ENCODE measurements around the gene RNF213.
"Not testable (repeated sequence)": the region's sequence is repeated elsewhere in the genome, so short reads cannot be mapped to it uniquely, and the experiment has no call there.

Gene RNF213

GRCh38 chr17:80267391-80267790, 6.7 kb downstream of the RNF213 start:
- DNase-seq (ENCODE audit: low read depth in 3 of 3): no peak

- no peak for DNase-seq (ENCODE audit: low read depth in 3 of 3)
Observed at GRCh38 chr17:80268427-80268826, 7.8 kb downstream of the RNF213 start.

GRCh38 chr17:80269405-80269807, 8.8 kb downstream of the RNF213 start:
- DNase-seq (ENCODE audit: low read depth in 3 of 3): no peak

- DNase-seq (ENCODE audit: low read depth in 3 of 3): no peak
Observed at GRCh38 chr17:80270104-80270503, 9.5 kb downstream of the RNF213 start.

GRCh38 chr17:80270836-80271235, 10.2 kb downstream of the RNF213 start:
- DNase-seq (ENCODE audit: low read depth in 3 of 3): peak in 1 of 3 experiments; percentile 62

- DNase-seq (ENCODE audit: low read depth in 3 of 3): no peak
Observed at GRCh38 chr17:80272366-80272765, 11.7 kb downstream of the RNF213 start.

GRCh38 chr17:80274331-80274730, 13.7 kb downstream of the RNF213 start:
- no peak for DNase-seq (ENCODE audit: low read depth in 3 of 3)

- no peak for DNase-seq (ENCODE audit: low read depth in 3 of 3)
Observed at GRCh38 chr17:80274871-80275449, 14.3 kb downstream of the RNF213 start.

- not testable (repeated sequence) for DNase-seq (ENCODE audit: low read depth in 3 of 3)
Observed at GRCh38 chr17:80275857-80276256, 15.2 kb downstream of the RNF213 start.

GRCh38 chr17:80277751-80278671, 17.4 kb downstream of the RNF213 start:
- no peak for DNase-seq (ENCODE audit: low read depth in 3 of 3)

GRCh38 chr17:80279895-80280294, 19.2 kb downstream of the RNF213 start:
- no peak for DNase-seq (ENCODE audit: low read depth in 3 of 3)

- no peak for DNase-seq (ENCODE audit: low read depth in 3 of 3)
Observed at GRCh38 chr17:80281516-80281915, 20.9 kb downstream of the RNF213 start.

- DNase-seq (ENCODE audit: low read depth in 3 of 3): no peak
Observed at GRCh38 chr17:80283116-80283852, 22.6 kb downstream of the RNF213 start.

- DNase-seq (ENCODE audit: low read depth in 3 of 3): no peak
Observed at GRCh38 chr17:80284631-80285030, 24.0 kb downstream of the RNF213 start.

GRCh38 chr17:80285237-80285920, 24.7 kb downstream of the RNF213 start:
- DNase-seq (ENCODE audit: low read depth in 3 of 3): no peak

- no peak for DNase-seq (ENCODE audit: low read depth in 3 of 3)
Observed at GRCh38 chr17:80286638-80286960, 25.9 kb downstream of the RNF213 start.

GRCh38 chr17:80287038-80287437, 26.4 kb downstream of the RNF213 start:
- no peak for DNase-seq (ENCODE audit: low read depth in 3 of 3)

- no peak for DNase-seq (ENCODE audit: low read depth in 3 of 3)
Observed at GRCh38 chr17:80287806-80288567, 27.3 kb downstream of the RNF213 start.

- no peak for DNase-seq (ENCODE audit: low read depth in 3 of 3)
Observed at GRCh38 chr17:80289616-80290015, 29.0 kb downstream of the RNF213 start.

- no peak for DNase-seq (ENCODE audit: low read depth in 3 of 3)
Observed at GRCh38 chr17:80290156-80290555, 29.5 kb downstream of the RNF213 start.

- no peak for DNase-seq (ENCODE audit: low read depth in 3 of 3)
Observed at GRCh38 chr17:80291260-80291659, 30.6 kb downstream of the RNF213 start.
